ENCODE results near the gene DHRS2.
"Not testable (repeated sequence)": the region's sequence is repeated elsewhere in the genome, so short reads cannot be mapped to it uniquely, and the experiment has no call there.

DHRS2 gene

DNA sequence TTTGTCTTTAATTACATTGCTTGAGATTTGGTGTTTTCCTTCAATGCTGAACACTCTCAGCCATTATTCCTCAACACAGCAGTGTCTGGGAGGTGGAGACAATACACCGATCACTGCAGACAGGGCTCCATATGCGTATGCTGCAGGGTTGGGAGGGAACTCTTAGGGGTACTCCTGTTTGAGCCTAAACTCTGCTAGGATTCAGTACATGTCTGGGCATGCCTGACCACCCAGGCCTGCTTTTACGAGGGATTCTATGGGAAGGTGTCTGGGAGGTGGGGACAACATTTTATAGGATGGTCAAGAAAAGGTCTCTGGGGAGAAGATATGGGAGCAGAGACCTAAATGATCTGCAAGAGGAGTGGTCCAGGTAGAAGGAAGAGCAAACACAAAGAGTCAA, 34.3 kb downstream of the DHRS2 start:
- Mint-ChIP-seq H3K4me3 (no peak overlapping the region), H3K27ac (ENCODE audit: low read depth) (no peak overlapping the region), H3K36me3 (ENCODE audit: insufficient read depth) (no peaks in the 10 kb centered on the region), H3K4me1 (no peaks in the 10 kb centered on the region), H3K27me3 (peaks cover 13% of the 10 kb centered on the region), H3K9me3 (no peaks in the 10 kb centered on the region)
- DNase-seq (ENCODE audit: low spot score in 2 of 2) (no peak), ATAC-seq (replicated peaks; ENCODE audit: extremely low read depth, poor library complexity, severe bottlenecking) (no peak)

DNA sequence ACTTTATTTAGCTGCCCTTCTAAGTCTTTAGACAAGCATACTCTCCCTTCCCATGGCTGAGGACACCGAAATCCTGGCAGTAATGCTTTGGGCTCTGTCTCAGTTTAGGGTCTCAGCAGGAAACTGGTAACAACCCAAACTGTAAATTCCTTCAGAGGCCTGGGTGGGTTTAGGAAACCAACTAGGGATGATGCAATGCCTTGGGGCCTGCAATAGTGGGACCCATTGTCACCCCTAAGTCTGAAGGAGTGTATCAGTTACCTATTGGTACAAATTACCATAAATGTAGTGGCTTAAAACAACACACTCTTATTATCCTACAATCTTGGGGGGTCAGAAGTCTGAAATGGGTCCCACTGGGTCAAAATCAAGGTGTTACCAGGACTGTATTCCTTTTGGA, 36.0 kb downstream of the DHRS2 start:
- no peak overlapping the region for H3K4me3 Mint-ChIP-seq
- H3K9me3 Mint-ChIP-seq, result no peaks in the 10 kb centered on the region
- H3K4me1 Mint-ChIP-seq, result no peaks in the 10 kb centered on the region
- DNase-seq (ENCODE audit: low spot score in 2 of 2) (no peak), ATAC-seq (replicated peaks; ENCODE audit: extremely low read depth, poor library complexity, severe bottlenecking) (no peak)
- H3K27me3 Mint-ChIP-seq, result peaks cover 30% of the 10 kb centered on the region
- H3K36me3 Mint-ChIP-seq (ENCODE audit: insufficient read depth), result no peaks in the 10 kb centered on the region
- H3K27ac Mint-ChIP-seq (ENCODE audit: low read depth), result no peak overlapping the region

DNA sequence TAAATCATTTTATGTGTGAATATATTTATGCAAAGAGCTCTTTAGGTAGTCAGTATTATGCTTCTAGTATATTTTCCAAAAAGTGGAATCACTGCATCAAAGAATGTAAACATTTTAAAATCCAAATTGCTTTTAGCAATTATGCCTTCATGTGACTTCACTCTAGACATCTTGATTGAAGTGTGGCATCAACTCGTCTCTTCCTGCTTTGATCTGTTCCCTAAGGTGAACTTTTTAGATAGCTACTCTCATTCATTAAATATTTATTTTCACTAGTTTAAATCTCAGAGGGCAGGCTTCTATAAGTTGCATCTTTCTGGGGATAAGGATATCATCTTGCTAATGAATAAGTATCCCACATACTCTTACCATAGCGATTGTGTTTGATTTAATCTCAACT, 39.2 kb downstream of the DHRS2 start:
- no peak for ATAC-seq (replicated peaks; ENCODE audit: extremely low read depth, poor library complexity, severe bottlenecking)

DNA sequence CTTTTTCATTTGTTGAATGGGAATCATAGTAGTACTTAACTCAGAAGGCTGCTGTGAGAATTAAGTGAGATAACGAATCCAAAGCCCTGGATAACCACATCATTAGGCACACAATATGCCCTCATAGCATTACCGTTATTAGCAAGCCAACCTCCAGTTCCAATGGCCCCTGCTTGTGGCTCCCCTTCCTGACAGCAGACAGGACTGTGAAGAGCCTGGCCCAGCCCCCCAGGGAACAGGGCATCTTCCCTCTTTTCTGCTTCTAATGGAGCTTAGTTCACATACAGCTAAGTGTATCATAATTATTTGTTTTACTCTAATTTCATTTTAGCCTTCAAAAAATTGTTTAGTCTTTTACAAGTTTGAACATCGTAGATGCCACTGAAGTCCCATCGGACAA, 39.7 kb downstream of the DHRS2 start:
- H3K9me3 Mint-ChIP-seq, result no peaks in the 10 kb centered on the region
- no peak overlapping the region for H3K27ac Mint-ChIP-seq (ENCODE audit: low read depth)
- H3K4me1 Mint-ChIP-seq, result no peaks in the 10 kb centered on the region
- ATAC-seq (replicated peaks; ENCODE audit: extremely low read depth, poor library complexity, severe bottlenecking) (no peak), DNase-seq (ENCODE audit: low spot score in 2 of 2) (no peak)
- peaks cover 45% of the 10 kb centered on the region for H3K27me3 Mint-ChIP-seq
- no peak overlapping the region for H3K4me3 Mint-ChIP-seq
- no peaks in the 10 kb centered on the region for H3K36me3 Mint-ChIP-seq (ENCODE audit: insufficient read depth)

More for the DNA sequence above, 39.2 kb downstream of the DHRS2 start:
- no peak overlapping the region for H3K27ac Mint-ChIP-seq (ENCODE audit: low read depth)
- no peaks in the 10 kb centered on the region for H3K4me1 Mint-ChIP-seq
- peaks cover 45% of the 10 kb centered on the region for H3K27me3 Mint-ChIP-seq
- no peak overlapping the region for H3K4me3 Mint-ChIP-seq
- no peak for DNase-seq (ENCODE audit: low spot score in 2 of 2)
- H3K9me3 Mint-ChIP-seq, result no peaks in the 10 kb centered on the region
- H3K36me3 Mint-ChIP-seq (ENCODE audit: insufficient read depth), result no peaks in the 10 kb centered on the region

DNA sequence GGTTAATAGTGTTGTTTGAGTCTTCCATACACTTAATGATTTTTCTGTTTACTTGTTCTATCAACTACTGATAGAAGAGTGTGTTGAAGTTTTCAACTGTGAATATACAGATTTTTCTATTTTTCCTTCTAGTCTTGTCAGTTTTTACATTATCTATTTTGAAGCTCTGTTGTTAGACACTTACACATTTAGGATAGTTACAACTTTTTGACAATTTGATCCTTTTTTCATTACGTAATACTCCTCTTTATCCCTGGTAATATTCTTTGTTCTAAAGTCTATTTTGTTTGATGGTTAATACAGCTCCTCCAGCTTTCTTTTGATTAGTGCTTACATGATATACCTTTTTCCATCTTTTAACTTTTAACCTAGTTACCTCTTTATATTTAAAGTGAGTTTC, 45.2 kb downstream of the DHRS2 start:
- no peak overlapping the region for H3K4me3 Mint-ChIP-seq
- no peaks in the 10 kb centered on the region for H3K36me3 Mint-ChIP-seq (ENCODE audit: insufficient read depth)

DNA sequence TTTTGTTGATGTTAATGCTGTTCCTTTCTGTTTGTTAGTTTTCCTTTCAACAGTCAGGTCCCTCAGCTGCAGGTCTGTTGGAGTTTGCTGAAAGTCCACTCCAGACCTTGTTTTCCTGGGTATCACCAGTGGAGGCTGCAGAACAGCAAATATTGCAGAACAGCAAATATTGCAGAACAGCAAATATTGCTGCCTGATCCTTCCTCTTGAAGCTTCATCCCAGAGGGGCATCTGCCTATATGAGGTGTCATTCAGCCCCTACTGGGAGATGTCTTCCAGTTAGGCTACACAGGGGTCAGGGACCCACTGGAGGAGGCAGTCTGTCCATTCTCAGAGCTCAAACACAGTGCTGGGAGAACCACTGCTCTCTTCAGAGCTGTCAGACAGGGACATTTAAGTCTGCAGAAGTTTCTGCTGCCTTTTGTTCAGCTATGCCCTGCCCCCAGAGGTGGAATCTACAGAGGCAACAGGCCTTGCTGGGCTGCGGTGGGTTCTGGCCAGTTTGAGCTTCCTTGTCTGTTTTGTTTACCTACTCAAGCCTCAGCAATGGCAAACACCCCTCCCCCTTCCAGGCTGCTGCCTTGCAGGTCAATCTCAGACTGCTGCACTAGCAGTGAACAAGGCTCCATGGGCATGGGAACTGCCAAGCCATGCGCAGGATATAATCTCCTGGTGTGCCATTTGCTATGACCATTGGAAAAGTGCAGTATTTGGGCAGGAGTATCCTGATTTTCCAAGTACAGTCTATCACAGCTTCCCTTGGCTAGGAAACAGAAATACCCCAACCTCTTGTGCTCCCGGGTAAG, 53.7 kb downstream of the DHRS2 start:
- not testable (repeated sequence) for ATAC-seq (replicated peaks; ENCODE audit: extremely low read depth, poor library complexity, severe bottlenecking); H3K9me3 Mint-ChIP-seq; DNase-seq (ENCODE audit: low spot score in 2 of 2); H3K4me3 Mint-ChIP-seq; H3K27ac Mint-ChIP-seq (ENCODE audit: low read depth); H3K36me3 Mint-ChIP-seq (ENCODE audit: insufficient read depth); H3K4me1 Mint-ChIP-seq
- H3K27me3 Mint-ChIP-seq, result peaks cover 12% of the 10 kb centered on the region

More for the DNA sequence above, 45.2 kb downstream of the DHRS2 start:
- DNase-seq (ENCODE audit: low spot score in 2 of 2) (no peak), ATAC-seq (replicated peaks; ENCODE audit: extremely low read depth, poor library complexity, severe bottlenecking) (no peak)
- Mint-ChIP-seq H3K27me3 (peaks cover 23% of the 10 kb centered on the region), H3K9me3 (no peaks in the 10 kb centered on the region), H3K27ac (ENCODE audit: low read depth) (no peak overlapping the region), H3K4me1 (no peaks in the 10 kb centered on the region)

DNA sequence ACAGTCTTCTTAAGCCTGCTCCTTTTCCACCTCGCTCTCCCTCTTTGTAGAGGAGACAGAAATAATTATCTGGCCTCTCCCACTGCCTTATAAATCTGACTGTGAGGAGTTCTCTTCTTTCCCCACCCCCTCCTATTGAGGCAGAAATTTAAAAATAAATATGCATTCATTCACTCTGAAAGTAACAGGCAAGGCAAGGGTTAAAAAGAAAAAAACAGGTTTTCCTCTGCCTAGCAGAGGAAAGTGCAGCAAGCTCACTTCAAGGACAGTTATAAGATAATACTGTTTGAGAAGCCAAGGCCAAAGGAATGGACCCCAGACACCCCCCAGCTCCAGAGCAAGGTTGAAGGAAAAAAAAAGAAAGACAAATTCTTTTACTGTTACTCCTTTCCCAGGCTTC, 56.3 kb downstream of the DHRS2 start:
- H3K36me3 Mint-ChIP-seq (ENCODE audit: insufficient read depth), result no peaks in the 10 kb centered on the region
- no peak for DNase-seq (ENCODE audit: low spot score in 2 of 2)
- ATAC-seq (replicated peaks; ENCODE audit: extremely low read depth, poor library complexity, severe bottlenecking), result no peak
- no peaks in the 10 kb centered on the region for H3K4me1 Mint-ChIP-seq
- H3K27ac Mint-ChIP-seq (ENCODE audit: low read depth), result no peak overlapping the region
- H3K4me3 Mint-ChIP-seq, result no peak overlapping the region
- H3K9me3 Mint-ChIP-seq, result no peaks in the 10 kb centered on the region
- H3K27me3 Mint-ChIP-seq, result peaks cover 12% of the 10 kb centered on the region

DNA sequence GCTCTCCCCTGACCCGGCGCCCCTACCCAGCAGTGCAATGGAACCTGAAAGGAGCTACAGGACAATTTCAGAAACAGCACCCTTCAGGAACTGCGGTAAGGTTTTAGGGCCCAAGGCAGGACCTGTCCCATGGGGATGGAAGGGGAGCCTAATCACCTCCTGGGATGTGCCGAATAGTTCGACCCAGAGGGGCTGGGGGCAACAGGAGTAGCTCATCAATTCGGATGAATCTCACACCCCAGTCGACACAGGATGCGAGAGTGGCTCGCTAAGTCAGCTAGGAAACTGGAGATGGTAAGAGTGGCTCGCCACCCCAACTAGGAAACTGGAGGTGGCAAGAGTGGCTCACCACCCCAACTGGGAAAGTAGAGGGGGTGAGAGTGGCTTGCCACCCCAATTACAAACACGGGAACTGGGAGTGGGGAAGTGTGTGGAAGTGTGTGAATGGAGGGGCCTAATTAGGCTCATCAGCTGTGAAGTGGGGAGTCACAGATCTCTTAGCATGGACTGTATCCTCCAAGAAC, 57.1 kb downstream of the DHRS2 start:
- Mint-ChIP-seq H3K4me1 (no peaks in the 10 kb centered on the region), H3K27ac (ENCODE audit: low read depth) (no peak overlapping the region), H3K27me3 (peaks cover 12% of the 10 kb centered on the region), H3K36me3 (ENCODE audit: insufficient read depth) (no peaks in the 10 kb centered on the region), H3K4me3 (no peak overlapping the region), H3K9me3 (no peaks in the 10 kb centered on the region)
- ATAC-seq (replicated peaks; ENCODE audit: extremely low read depth, poor library complexity, severe bottlenecking), result no peak
- no peak for DNase-seq (ENCODE audit: low spot score in 2 of 2)

DNA sequence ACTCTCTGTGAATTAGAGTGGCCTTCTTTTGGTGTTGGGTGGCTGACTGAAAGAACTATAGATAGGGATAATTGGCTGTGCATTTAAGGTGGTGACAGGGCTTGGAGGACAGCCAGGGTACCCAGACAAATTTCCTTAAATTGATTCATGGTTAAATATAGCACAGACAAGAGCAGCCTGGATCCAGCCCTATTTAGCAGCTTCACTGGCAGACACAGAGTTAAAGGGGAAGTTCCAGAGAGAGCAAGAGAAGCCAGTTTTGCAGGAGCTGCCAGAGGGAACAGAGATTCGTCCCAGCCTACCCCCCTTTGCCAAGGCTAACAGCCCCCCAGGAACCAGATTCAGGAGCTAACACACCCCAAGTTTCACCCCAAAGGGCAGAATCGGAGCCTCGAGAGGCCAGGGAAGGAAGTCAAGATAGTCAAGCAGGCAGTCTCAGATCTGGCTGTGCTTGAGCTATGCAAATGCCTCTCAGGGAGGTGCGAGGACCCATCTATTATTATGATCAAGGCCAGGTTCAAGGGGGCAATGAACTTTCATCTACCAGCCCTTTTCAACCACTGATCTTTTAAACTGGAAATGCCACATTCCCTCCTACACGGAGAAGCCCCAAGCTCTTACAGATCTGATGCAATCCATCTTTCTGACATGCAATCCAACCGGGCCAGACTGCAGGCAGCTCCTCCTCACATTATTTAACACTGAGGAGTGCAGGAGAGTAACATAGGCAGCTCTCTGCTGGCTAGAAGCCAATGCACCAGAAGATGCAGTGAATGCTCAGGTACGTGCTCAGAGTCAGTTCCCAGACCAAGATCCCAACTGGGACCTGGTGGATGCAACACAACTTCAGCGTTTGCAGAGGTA, 58.2 kb downstream of the DHRS2 start:
- DNase-seq (ENCODE audit: low spot score in 2 of 2) (no peak), ATAC-seq (replicated peaks; ENCODE audit: extremely low read depth, poor library complexity, severe bottlenecking) (no peak)
- Mint-ChIP-seq H3K4me1 (no peaks in the 10 kb centered on the region), H3K36me3 (ENCODE audit: insufficient read depth) (no peaks in the 10 kb centered on the region), H3K4me3 (no peak overlapping the region), H3K9me3 (no peaks in the 10 kb centered on the region), H3K27me3 (peaks cover 21% of the 10 kb centered on the region), H3K27ac (ENCODE audit: low read depth) (no peak overlapping the region)
